DMS79 treated with DMSO at 0.1 percent for 48 hours (cell line): ENCODE measurements around the gene HSPH1.

Experiments
- DNase-seq: peaks from one replicate; lab custom pipeline; 2025; lab: John Stamatoyannopoulos, UW

HSPH1 gene

GRCh38 chr13:31161557-31162150, at the start of gene HSPH1:
HSPH1 (minus strand) TSS chr13:31161904; CDS start chr13:31161582, 322 bp downstream.
- DNase-seq, result peak; percentile 93

- no peak for DNase-seq
Measured at GRCh38 chr13:31209841-31210210, 48.1 kb upstream of the HSPH1 start.

GRCh38 chr13:31209172-31209840, 47.6 kb upstream of the HSPH1 start:
- peak; percentile 91 for DNase-seq

GRCh38 chr13:31208559-31209122, 46.9 kb upstream of the HSPH1 start:
- DNase-seq, result no peak

DNA sequence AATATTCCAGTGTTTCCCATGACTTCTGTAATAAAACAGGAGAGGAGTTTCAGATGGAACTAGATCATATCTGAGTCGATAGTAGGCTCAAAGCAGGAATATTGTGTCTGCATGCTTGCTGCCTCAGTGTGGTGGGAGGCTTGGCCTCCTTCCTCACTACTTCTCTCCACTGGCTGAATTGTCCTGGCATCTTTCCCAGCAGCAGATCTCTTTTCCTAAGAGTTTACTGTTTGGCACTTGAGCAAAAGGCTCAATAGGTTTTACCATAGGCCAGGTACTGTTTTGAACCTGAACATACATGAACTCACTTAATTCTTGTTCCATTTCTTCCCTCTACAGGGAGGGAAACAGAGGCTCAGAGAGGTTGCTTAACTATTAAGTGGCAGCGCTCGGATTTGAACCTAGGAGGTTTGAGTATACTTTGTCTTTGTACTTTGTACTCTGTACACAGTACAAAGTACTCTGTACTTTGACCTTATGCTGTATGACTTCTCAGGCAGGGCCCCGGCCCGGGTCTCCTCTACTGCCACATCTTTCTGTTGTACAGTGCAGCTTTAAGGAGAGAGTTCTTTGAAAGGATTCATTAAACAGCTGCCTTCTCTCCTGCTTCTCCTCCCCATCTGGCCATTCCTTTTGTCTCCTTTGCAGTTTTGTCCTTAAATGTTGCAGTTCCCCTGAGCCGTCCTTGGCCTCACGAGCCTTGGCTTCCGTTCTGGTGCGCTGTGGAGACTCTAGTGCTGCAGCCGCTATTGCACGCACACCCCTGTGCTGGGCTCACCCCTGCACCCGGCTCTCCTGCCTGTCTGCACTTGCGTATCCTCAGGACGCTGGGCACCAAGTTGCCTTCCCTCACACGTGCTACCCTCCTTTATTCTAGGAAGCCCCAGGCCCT, 46.2 kb upstream of the HSPH1 start:
- DNase-seq, result peak; percentile 87

GRCh38 chr13:31204592-31204991, 42.9 kb upstream of the HSPH1 start:
- no peak for DNase-seq

DNA sequence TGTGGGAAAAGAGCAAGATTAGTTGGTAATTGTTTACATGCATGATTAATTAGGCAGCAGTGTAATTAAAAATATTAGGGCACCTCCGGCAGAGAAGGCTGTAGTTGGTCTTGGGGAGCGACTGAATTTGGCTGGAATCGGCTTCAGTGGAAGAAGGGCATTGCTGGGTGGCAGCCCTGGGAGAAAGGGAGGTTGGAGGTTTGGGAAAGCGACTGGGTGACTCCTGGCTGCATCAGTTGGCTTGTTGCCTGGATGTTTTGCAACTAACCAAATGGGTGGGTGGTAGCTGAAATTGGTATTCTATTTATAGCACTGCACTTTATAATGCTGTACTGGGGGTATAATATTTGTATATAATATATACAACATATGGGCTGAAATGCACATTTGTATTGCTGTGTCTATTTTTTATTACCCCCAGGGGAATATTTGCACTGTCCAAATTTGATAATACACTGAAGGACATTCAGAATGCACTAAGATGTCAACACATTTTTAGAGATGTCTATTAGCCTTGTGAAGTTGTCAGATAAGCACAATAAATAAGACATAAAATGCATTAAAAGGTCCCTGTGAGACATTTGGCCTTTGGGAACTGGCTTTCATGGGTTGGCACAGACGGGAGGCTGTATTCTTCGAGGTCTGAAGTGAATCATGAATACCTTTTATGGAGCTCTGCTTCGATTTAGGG, 39.8 kb upstream of the HSPH1 start:
- DNase-seq, result peak; percentile 39

GRCh38 chr13:31200637-31200971, 38.9 kb upstream of the HSPH1 start:
- DNase-seq, result peak; percentile 34

DNA sequence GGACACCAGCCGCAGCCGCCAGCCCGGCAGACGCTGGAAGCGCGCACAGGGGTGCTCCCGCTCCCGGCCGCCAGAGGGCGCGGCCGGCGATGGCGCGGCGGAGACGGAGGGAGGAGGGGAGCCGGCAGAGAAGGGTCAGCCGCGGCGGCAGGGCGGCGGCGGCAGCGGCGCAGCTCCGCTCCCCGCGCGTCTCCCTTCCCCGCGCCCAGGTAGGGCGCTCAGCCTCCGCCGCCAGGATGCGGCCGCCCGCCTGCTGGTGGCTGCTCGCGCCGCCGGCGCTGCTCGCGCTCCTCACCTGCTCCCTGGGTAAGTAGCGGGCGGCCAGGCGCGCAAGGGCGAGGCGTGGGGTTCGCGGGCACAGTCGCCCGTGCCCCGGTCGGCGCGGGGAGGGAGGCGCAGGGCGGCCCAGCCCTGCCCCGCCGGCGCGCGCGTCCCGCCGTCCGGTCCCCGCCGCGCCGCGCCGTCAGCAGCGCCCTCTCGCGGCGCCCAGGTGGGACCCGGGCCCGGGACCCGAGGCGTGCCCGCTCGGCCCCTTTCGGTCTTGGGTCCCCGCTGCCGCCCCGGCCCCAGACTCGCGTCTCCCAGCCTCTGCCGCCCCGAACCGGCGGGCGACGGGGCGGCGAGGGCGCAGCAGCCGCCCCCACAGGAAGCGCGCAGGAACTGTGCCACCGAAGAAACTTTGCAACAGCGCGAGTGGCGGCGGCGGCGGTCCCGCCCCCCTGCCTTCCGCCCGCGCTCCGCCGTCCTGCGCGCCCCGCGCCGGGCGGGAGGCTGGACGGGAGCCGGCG, 38.3 kb upstream of the HSPH1 start, which contains the start of gene B3GLCT:
Gene B3GLCT (plus strand): TSS at position 127 of the 788 bp plus-strand sequence. CDS start 110 bp downstream, at position 237.
- DNase-seq, result peak; percentile 41

DNA sequence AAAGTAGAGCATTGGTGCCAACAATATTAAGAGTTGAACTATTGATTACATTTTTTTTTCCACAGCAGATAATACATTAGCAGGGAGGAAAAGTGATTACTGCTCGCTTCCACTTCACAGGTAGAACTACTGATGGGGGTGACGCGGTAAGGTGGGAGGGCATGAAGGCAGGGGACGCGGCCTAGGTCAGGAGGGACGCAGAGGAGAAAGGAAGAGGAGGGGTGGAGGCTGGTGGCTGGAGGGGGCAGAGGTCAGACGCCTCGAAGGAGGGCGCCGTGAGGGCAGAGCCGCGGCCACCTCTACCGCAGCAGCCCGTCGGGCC, 37.8 kb upstream of the HSPH1 start:
- DNase-seq, result no peak

DNA sequence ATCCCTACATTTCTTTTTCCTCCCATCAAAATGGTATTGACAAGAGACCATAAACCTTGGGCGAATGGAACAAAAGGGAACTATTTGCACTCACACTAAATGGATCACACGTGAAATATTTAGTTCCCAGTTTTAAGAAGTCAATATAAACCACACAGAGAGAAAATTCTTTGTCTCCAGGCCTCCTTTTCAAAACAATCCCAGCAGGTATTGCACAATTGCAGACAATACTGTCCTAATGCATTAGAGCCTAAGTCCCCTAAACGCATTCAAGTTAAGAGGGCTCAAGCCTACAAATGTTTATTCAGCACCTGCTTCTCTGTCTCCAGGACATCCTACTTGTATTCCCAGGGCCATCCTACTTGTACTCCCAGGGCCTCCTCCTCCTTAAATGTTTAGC, 36.8 kb upstream of the HSPH1 start:
- peak; percentile 33 for DNase-seq

GRCh38 chr13:31196992-31197391, 35.3 kb upstream of the HSPH1 start:
- DNase-seq, result no peak

DNA sequence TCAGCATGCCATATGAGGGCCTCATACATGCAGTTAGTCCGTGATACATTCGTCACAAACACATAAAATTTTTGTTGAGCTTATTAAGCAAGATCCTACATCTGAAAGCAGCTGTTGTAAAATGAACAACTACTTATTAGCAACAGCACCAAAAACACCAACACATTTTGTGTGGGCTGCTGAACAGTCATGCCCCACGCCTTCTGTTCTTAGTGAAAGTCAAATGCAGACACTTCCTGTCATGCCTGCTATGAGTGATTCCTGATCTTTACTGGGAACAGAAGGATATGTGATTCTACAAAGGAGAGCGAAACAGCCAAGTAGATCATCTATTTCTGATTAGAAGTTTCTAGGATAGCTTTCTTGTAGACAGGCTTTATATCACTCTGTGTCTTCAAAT, 33.9 kb upstream of the HSPH1 start:
- DNase-seq, result no peak

GRCh38 chr13:31192306-31192705, 30.6 kb upstream of the HSPH1 start:
- DNase-seq, result peak; percentile 51

DNA sequence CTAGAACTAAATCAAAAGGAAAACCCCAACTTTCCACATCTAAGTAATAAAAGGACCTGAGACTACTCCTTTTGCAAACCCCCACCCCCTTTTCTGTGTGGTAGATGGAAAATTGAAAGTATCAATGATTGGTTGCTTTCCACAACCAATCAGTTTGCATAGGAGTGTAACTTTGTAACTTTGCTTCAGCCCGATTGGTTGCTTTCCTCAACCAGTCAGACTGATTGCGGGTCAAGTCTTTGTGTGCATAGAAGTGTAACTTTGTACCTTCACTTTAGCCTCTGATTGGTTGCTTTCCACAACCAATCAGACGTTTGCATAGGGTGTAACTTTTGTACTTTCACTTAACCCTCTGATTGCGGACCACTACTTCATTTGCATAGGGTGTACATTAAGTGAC, 30.0 kb upstream of the HSPH1 start:
- no peak for DNase-seq

GRCh38 chr13:31184981-31185645, 23.4 kb upstream of the HSPH1 start:
- no peak for DNase-seq

DNA sequence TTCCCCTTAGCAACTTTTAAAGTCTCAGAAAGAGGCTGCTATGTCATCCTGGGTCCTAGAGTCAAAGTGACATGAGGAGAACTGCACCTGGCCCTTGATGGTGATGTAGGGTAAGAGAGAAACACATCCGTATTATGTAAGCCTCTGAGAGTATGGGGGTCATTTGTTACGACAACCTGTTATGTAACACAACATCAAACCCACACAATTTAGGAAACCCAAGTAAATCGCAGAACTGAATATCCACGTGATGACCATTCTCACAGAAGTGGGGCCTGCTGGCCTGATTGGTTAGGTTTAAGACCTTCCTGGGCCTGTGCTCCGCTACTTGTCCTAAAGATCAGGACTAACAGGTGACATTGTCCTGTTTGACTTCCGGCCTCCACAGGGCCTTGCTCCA, 22.7 kb upstream of the HSPH1 start:
- no peak for DNase-seq

GRCh38 chr13:31182987-31183386, 21.3 kb upstream of the HSPH1 start:
- DNase-seq, result no peak

- no peak for DNase-seq
Measured at GRCh38 chr13:31179754-31180153, 18.1 kb upstream of the HSPH1 start.

GRCh38 chr13:31179241-31179640, 17.5 kb upstream of the HSPH1 start:
- DNase-seq, result no peak
